ENCODE results near the gene CCNK.

Gene CCNK

GRCh38 chr14:99508896-99509629, 27.9 kb downstream of the CCNK start:
- no peak for DNase-seq

GRCh38 chr14:99509871-99510555, 28.8 kb downstream of the CCNK start:
- no peak for DNase-seq

GRCh38 chr14:99510556-99511139, 29.4 kb downstream of the CCNK start:
- DNase-seq: no peak

GRCh38 chr14:99511421-99512109, 30.4 kb downstream of the CCNK start:
- DNase-seq: no peak

- no peak for DNase-seq
Measured at GRCh38 chr14:99512110-99512449, 30.9 kb downstream of the CCNK start.

- DNase-seq: peak in 1 of 2 experiments; percentile 37
Measured at GRCh38 chr14:99512571-99513182, 31.5 kb downstream of the CCNK start.

- DNase-seq: no peak
Measured at GRCh38 chr14:99513183-99513694, 32.0 kb downstream of the CCNK start.

GRCh38 chr14:99513946-99514551, 32.8 kb downstream of the CCNK start:
- no peak for DNase-seq

GRCh38 chr14:99514552-99515300, 33.5 kb downstream of the CCNK start:
- DNase-seq: no peak

- no peak for DNase-seq
Measured at GRCh38 chr14:99515301-99516155, 34.3 kb downstream of the CCNK start.

GRCh38 chr14:99516156-99516870, 35.1 kb downstream of the CCNK start:
- DNase-seq: no peak

GRCh38 chr14:99516871-99517642, 35.8 kb downstream of the CCNK start:
- DNase-seq: no peak

GRCh38 chr14:99517643-99518381, 36.6 kb downstream of the CCNK start:
- DNase-seq: no peak

GRCh38 chr14:99518441-99519346, 37.5 kb downstream of the CCNK start:
- DNase-seq: no peak

- DNase-seq: no peak
Measured at GRCh38 chr14:99519347-99519881, 38.2 kb downstream of the CCNK start.

GRCh38 chr14:99519931-99520421, 38.8 kb downstream of the CCNK start:
- no peak for DNase-seq

GRCh38 chr14:99520571-99521081, 39.4 kb downstream of the CCNK start:
- no peak for DNase-seq

Measured in cerebellar nuclear complex (tissue), 1 donor.